Neutrophil (primary cell): Measurements from ENCODE around the gene AVL9.
A peak's percentile ranks its signal among the peaks of the same experiment; 100 is the strongest.

ENCODE experiments used
- H3K27ac ChIP-seq: fragments of 200-600 bp; sonication (generic); 2 replicates; pipeline ENCODE4 v1.5.1; 2016; ENCODE audit warnings: mild to moderate bottlenecking, moderate library complexity
- H3K27me3 ChIP-seq: fragments of 200-600 bp; sonication (generic); 2 replicates; pipeline ENCODE4 v1.6.0; 2016; ENCODE audit warnings: mild to moderate bottlenecking
- H3K36me3 ChIP-seq: fragments of 200-600 bp; sonication (generic); 2 replicates; pipeline ENCODE4 v1.5.1; 2017
- H3K4me1 ChIP-seq, 2 experiments: fragments of 200-600 bp in 1 of 2; sonication (generic) in 1 of 2; 1 replicate in 1 of 2; 2 replicates in 1 of 2; pipeline versions ENCODE4 v1.5.1 to v1.6.1; 2013 to 2016; ENCODE audit warnings: low read depth in 1 of 2, low read length in 1 of 2, mild to moderate bottlenecking in 1 of 2, moderate library complexity in 1 of 2; ENCODE audit not compliant: control insufficient read depth in 1 of 2, insufficient read depth in 1 of 2
- H3K4me3 ChIP-seq, 2 experiments: fragments of 200-600 bp in 1 of 2; sonication (generic) in 1 of 2; 1 replicate in 1 of 2; 2 replicates in 1 of 2; pipeline ENCODE4 v1.5.1; 2013 to 2016; ENCODE audit warnings: low read depth in 1 of 2, low read length in 1 of 2, mild to moderate bottlenecking in 1 of 2, moderate library complexity in 1 of 2
- H3K9me3 ChIP-seq: fragments of 200-600 bp; sonication (generic); 2 replicates; pipeline ENCODE4 v1.5.1; 2016
- TF ChIP-seq, protein P1 (sequence below): fragments of 200-600 bp; sonication (generic); IDR thresholded peaks from 2 replicates; pipeline ENCODE4 v1.5.1; 2016; ENCODE audit warnings: antibody characterized with exemption

The AVL9 gene

DNA sequence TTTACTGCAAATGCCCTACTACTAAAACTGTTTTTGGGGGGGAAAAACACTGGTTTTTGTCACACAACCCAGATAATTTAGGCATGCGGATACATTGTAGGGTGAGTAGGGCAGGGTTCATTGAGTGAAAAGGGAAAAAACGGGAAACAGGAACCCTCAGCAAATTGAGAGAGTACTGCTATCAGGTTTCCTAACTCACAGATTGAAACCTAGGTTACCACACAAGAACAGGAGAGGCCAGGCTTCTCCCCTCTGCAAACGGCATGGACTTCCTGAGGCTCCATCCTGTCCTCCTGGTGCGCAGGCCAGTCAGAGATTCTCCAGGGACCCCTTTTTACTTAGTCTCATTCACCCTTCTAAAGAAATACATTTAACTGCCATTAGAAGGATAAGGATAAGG is 30.6 kb downstream of the AVL9 start:
- TF ChIP-seq, protein P1, sequence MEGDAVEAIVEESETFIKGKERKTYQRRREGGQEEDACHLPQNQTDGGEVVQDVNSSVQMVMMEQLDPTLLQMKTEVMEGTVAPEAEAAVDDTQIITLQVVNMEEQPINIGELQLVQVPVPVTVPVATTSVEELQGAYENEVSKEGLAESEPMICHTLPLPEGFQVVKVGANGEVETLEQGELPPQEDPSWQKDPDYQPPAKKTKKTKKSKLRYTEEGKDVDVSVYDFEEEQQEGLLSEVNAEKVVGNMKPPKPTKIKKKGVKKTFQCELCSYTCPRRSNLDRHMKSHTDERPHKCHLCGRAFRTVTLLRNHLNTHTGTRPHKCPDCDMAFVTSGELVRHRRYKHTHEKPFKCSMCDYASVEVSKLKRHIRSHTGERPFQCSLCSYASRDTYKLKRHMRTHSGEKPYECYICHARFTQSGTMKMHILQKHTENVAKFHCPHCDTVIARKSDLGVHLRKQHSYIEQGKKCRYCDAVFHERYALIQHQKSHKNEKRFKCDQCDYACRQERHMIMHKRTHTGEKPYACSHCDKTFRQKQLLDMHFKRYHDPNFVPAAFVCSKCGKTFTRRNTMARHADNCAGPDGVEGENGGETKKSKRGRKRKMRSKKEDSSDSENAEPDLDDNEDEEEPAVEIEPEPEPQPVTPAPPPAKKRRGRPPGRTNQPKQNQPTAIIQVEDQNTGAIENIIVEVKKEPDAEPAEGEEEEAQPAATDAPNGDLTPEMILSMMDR: no peak
- H3K9me3 ChIP-seq: no peaks in the 10 kb centered on the region

GRCh38 chr7:32531402-32531801 is 36.1 kb downstream of the AVL9 start:
- TF ChIP-seq, protein P1: no peak
- no peak overlapping the region for H3K4me3 ChIP-seq
- no peaks in the 10 kb centered on the region for H3K9me3 ChIP-seq
- H3K36me3 ChIP-seq: peaks cover 9% of the 10 kb centered on the region
- H3K27me3 ChIP-seq: no peaks in the 10 kb centered on the region
- H3K4me1 ChIP-seq: peaks cover 0 to 7% of the 10 kb centered on the region in 2 experiments
- H3K27ac ChIP-seq: no peak overlapping the region

More for the DNA sequence above, 30.6 kb downstream of the AVL9 start:
- no peaks in the 10 kb centered on the region for H3K27me3 ChIP-seq
- peaks cover 10 to 12% of the 10 kb centered on the region in 2 experiments for H3K4me1 ChIP-seq
- H3K27ac ChIP-seq: peak overlapping the region; percentile 54
- no peaks in the 10 kb centered on the region for H3K36me3 ChIP-seq
- H3K4me3 ChIP-seq: no peak overlapping the region

DNA sequence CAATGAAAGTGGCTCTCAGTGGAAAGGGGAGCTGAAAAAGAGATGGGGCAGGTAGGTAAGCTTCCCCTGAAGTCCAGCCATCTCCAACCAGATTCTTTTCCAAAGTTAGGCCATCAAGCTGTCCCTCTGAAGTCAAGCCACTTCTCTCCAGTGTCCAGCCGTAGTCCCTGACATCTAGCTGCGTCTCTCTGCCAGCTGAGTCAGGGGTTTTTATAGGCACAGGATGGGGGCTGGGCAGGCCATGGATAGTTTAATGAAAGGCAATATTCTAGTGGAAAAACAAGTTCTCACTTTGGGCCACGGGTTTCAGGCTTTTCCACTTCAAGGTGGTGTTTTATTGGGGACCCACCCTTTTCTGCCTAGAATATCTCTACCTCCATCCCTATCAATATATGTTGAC is 36.8 kb downstream of the AVL9 start:
- Histone ChIP-seq H3K4me1 (peaks cover 0 to 6% of the 10 kb centered on the region in 2 experiments), H3K9me3 (no peaks in the 10 kb centered on the region), H3K27ac (no peak overlapping the region), H3K4me3 (no peak overlapping the region), H3K36me3 (peaks cover 9% of the 10 kb centered on the region), H3K27me3 (no peaks in the 10 kb centered on the region)
- TF ChIP-seq, protein P1: no peak

DNA sequence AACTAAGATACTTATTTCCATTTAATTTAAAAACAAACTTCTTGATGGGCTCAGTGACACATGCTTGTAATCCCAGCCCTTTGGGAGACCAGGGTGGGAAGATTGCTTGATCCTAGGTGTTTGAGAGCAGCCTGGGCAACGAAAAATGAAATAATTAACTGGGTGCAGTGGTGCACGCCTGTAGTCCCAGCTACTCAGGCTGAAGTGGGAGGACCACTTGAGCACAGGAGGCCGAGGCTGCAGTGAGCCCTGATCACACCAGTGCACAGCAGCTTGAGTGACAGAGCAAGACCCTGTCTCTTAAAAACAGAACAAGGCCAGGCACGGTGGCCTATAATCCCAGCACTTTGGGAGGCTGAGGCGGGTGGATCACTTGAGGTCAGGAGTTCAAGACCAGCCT is 37.4 kb downstream of the AVL9 start:
- Histone ChIP-seq H3K27me3 (no peaks in the 10 kb centered on the region), H3K4me1 (peaks cover 0 to 6% of the 10 kb centered on the region in 2 experiments), H3K9me3 (no peaks in the 10 kb centered on the region), H3K27ac (no peak overlapping the region), H3K4me3 (no peak overlapping the region), H3K36me3 (peaks cover 9% of the 10 kb centered on the region)
- TF ChIP-seq, protein P1: no peak

DNA sequence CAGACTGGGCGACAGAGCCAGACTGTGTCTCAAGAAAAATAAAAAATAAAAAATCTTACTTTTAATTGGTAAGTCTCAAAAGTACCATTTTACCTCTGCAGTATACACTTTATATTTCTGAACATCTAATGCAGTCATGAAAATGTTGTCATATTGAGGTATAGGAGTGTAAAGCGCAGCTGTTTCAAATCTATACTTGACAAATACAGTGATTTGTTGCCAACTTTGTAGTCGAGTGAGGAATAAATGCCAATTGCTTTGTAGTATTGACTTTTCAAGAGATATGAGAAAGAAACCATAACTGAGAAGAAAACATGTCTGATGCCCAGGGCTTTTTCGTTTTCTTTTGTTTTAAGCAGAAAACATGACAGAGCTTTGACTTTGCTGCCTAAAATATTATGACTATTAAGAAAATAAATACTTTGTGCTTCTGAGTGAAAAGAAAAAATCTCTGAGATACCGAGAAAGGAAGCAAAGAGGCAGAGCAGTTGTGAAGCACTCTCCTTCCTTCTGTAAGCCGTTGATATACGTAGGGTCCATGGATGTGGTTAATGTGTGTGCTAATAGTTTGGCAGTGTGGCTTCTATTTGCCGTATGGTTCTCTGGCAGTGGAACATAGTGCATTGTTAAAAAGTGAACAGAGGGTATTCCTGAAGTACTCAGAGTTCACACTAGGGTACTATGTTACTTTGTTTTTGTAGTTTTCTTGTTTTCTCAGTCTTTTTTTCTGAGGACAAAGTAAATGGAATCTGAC is 38.2 kb downstream of the AVL9 start:
- Histone ChIP-seq H3K4me3 (no peak overlapping the region), H3K27ac (peak overlapping the region; percentile 6), H3K4me1 (peaks cover 0 to 6% of the 10 kb centered on the region in 2 experiments), H3K9me3 (no peaks in the 10 kb centered on the region), H3K27me3 (no peaks in the 10 kb centered on the region), H3K36me3 (peaks cover 9% of the 10 kb centered on the region)
- TF ChIP-seq, protein P1: no peak
